HepG2 (cell line): Measurements from ENCODE around the gene ABHD17C. TPM values are rescaled to one million over a fixed set of nuclear protein-coding genes. Genes with fewer than 3 reads are reported as not detected.

Experiments used
- ASH2L ChIP-seq: fragments of 300-600, 200-600 bp; sonication (generic); IDR thresholded peaks from 2 replicates; pipeline ENCODE4 v1.7.0; 2017; ENCODE audit warnings: low read depth, mild to moderate bottlenecking, moderate library complexity, mixed read lengths, low read length; ENCODE audit not compliant: insufficient read length
- ETV6 ChIP-seq: sonication (generic); formaldehyde crosslinking; conservative IDR thresholded peaks from 2 replicates; pipeline ENCODE4 v1.4.0; 2020; ENCODE audit warnings: missing genetic modification reagents
- FOSL1 ChIP-seq: sonication (generic); formaldehyde crosslinking; IDR thresholded peaks from 2 replicates; pipeline ENCODE4 v1.9.0; 2021; ENCODE audit warnings: missing genetic modification reagents, borderline replicate concordance
- HDAC1 ChIP-seq: sonication (generic); formaldehyde crosslinking; IDR thresholded peaks from 2 replicates; pipeline ENCODE4 v1.5.1; 2020; ENCODE audit warnings: mild to moderate bottlenecking, missing genetic modification reagents
- HNRNPUL1 ChIP-seq: fragments of 200-400 bp; formaldehyde crosslinking; IDR thresholded peaks from 2 replicates; pipeline ENCODE4 v1.6.1; 2017; ENCODE audit warnings: low read depth, mild to moderate bottlenecking, low read length, moderate library complexity
- IRF9 ChIP-seq: sonication (generic); formaldehyde crosslinking; IDR thresholded peaks from 2 replicates; pipeline ENCODE4 v1.8.0; 2022; ENCODE audit warnings: missing genetic modification reagents, mild to moderate bottlenecking, borderline replicate concordance
- ISX ChIP-seq: sonication (generic); formaldehyde crosslinking; conservative IDR thresholded peaks from 2 replicates; pipeline ENCODE4 v1.5.0; 2020; ENCODE audit warnings: missing genetic modification reagents
- MAX ChIP-seq: IDR thresholded peaks from 2 replicates; pipeline ENCODE4 v1.6.1; 2012; ENCODE audit warnings: inconsistent platforms
- MIER3 ChIP-seq: IDR thresholded peaks from 2 replicates; pipeline ENCODE4 v1.6.1; 2016; ENCODE audit warnings: missing compliant biosample characterization, borderline replicate concordance
- NFYC ChIP-seq: IDR thresholded peaks from 2 replicates; pipeline ENCODE4 v1.6.1; 2016; ENCODE audit warnings: missing genetic modification reagents, missing compliant biosample characterization
- POLR2A ChIP-seq, 2 experiments: IDR thresholded peaks; 2 replicates each; pipeline ENCODE4 v1.6.1; 2011; ENCODE audit warnings: low read depth in 2 of 2, low read length in 2 of 2, mild to moderate bottlenecking in 1 of 2, moderate library complexity in 1 of 2; ENCODE audit not compliant: insufficient read depth in 1 of 2
- PREB ChIP-seq: sonication (generic); formaldehyde crosslinking; IDR thresholded peaks from 2 replicates; pipeline ENCODE4 v1.4.0; 2020; ENCODE audit warnings: missing genetic modification reagents
- RAD21 ChIP-seq: fragments of 450-650 bp; formaldehyde crosslinking; IDR thresholded peaks from 2 replicates; pipeline ENCODE4 v1.5.0; 2020; ENCODE audit warnings: mild to moderate bottlenecking
- REST ChIP-seq, 2 experiments: IDR thresholded peaks; 2 replicates each; pipeline ENCODE4 v1.6.1; 2011 to 2012; ENCODE audit warnings: low read length in 2 of 2, borderline replicate concordance in 1 of 2, low read depth in 1 of 2, mild to moderate bottlenecking in 1 of 2, moderate library complexity in 1 of 2
- ZNF687 ChIP-seq: sonication (generic); formaldehyde crosslinking; IDR thresholded peaks from 2 replicates; pipeline ENCODE4 v1.5.1; 2020; ENCODE audit warnings: mild to moderate bottlenecking, missing genetic modification reagents, moderate library complexity
- ZNF800 ChIP-seq: sonication (generic); formaldehyde crosslinking; IDR thresholded peaks from 2 replicates; pipeline ENCODE4 v1.4.0; 2020; ENCODE audit warnings: missing genetic modification reagents
- ZNF850 ChIP-seq: sonication (generic); formaldehyde crosslinking; conservative IDR thresholded peaks from 2 replicates; pipeline ENCODE4 v1.9.0; 2021; ENCODE audit warnings: mild to moderate bottlenecking, missing genetic modification reagents
- polyA plus RNA-seq, 8 experiments: library from polyadenylated mRNA; depleted of rRNA in 3 of 8; stranded (reverse) in 7 of 8; unstranded in 1 of 8; fragments of >200 nt; fragmentation: Illumina TruSeq in 4 of 8; extraction: Trizol in 4 of 8; gene quantifications; 2 replicates each; pipeline versions ENCODE4 v1.2.1 to v1.2.3, GENCODE V29; 2011 to 2016; ENCODE audit warnings: low read depth in 4 of 8, missing spikeins in 1 of 8, mixed read lengths in 1 of 8; ENCODE audit not compliant: insufficient read depth in 1 of 8
- total RNA-seq, 5 experiments: library from RNA; depleted of rRNA; stranded (reverse); fragments of >200 nt; fragmentation: Illumina TruSeq; extraction: Trizol; gene quantifications; 2 replicates each; pipeline ENCODE4 v1.2.3, GENCODE V29; 2016; ENCODE audit warnings: low read depth in 1 of 5

The ABHD17C gene
- total and polyA plus RNA-seq, 2 of the 13 experiments (the other 11 are each of a cell fraction or from before 2014, with no cell fraction given) = 2.9 to 3.9 TPM

GRCh38 chr15:80779658-80780415 lies 84.7 kb downstream of the ABHD17C start (continued):
- TF ChIP-seq MIER3 (CRISPR knock-in tag) (no peak), IRF9 (CRISPR knock-in tag) (no peak), ASH2L (peak; percentile 3), ETV6 (CRISPR knock-in tag) (no peak), PREB (CRISPR knock-in tag) (no peak), MAX (peak; percentile 40; the same call in 1 of the 2 replicates), RAD21 (CRISPR knock-in tag) (no peak), POLR2A (IDR thresholded peaks at IDR 0.05; ENCODE audit: insufficient read depth in 1 of 2, low read depth in 2 of 2, low read length in 2 of 2) (no peak), REST (IDR thresholded peaks at IDR 0.05; ENCODE audit: borderline replicate concordance in 1 of 2, low read depth in 1 of 2, low read length in 2 of 2) (no peak; a peak in 2 of 4 replicates), ZNF850 (CRISPR knock-in tag) (no peak), ISX (CRISPR knock-in tag) (no peak), ZNF800 (CRISPR knock-in tag) (no peak; the same call in 1 of the 2 replicates), ZNF687 (CRISPR knock-in tag) (peak; percentile 54), HDAC1 (CRISPR knock-in tag) (no peak; the same call in 1 of the 2 replicates), FOSL1 (CRISPR knock-in tag) (no peak), HNRNPUL1 (no peak), NFYC (CRISPR knock-in tag) (no peak)
